Activated T-cell treated with anti-CD3 and anti-CD28 coated beads, Interleukin-2, amount 50 U/mL, for 72 hours (primary cell): ENCODE results near the gene RNF44. TPM values are rescaled to one million over a fixed set of nuclear protein-coding genes. Genes with fewer than 3 reads are reported as not detected.
A peak's percentile ranks its signal among the peaks of the same experiment; 100 is the strongest.

Experiments
- ATAC-seq, 2 donors: fragments of 150-1000 bp; cut with Tn5 transposase; replicated peaks in 1 of 2; 2 replicates each; pipeline ENCODE4 v1.10.0; 2021; ENCODE audit warnings: moderate library complexity in 2 of 2, mild to moderate bottlenecking in 1 of 2
- DNase-seq, 2 donors: peaks; one replicate each; pipeline ENCODE4 v3.0.0; 2021 to 2022; ENCODE audit warnings: mixed read lengths in 1 of 2
- H3K27ac Mint-ChIP-seq: one replicate; pipeline ENCODE4 v1.8.0; 2022; ENCODE audit warnings: mild to moderate bottlenecking, moderate library complexity, mixed read lengths
- H3K27me3 Mint-ChIP-seq: one replicate; pipeline ENCODE4 v1.8.0; 2022; ENCODE audit warnings: low read depth, mixed read lengths
- H3K36me3 Mint-ChIP-seq, 2 donors: one replicate each; pipeline ENCODE4 v1.8.0; 2022; ENCODE audit warnings: mixed read lengths in 2 of 2, mild to moderate bottlenecking in 1 of 2; ENCODE audit not compliant: insufficient read depth in 2 of 2
- H3K4me1 Mint-ChIP-seq: one replicate; pipeline ENCODE4 v1.8.0; 2022; ENCODE audit warnings: low read depth, mixed read lengths
- H3K4me3 Mint-ChIP-seq, 2 donors: one replicate each; pipeline ENCODE4 v1.8.0; 2022; ENCODE audit warnings: mild to moderate bottlenecking in 2 of 2, mixed read lengths in 2 of 2, moderate library complexity in 2 of 2
- H3K9me3 Mint-ChIP-seq, 2 donors: one replicate each; pipeline ENCODE4 v1.8.0; 2022; ENCODE audit warnings: mixed read lengths in 2 of 2
- total RNA-seq, 2 donors: library from RNA; stranded (reverse); gene quantifications; one replicate each; pipeline ENCODE4 v1.2.3, GENCODE V29; 2022

RNF44 gene
- total RNA-seq, 2 donors from 2014 or later = 93.0 to 93.6 TPM

DNA sequence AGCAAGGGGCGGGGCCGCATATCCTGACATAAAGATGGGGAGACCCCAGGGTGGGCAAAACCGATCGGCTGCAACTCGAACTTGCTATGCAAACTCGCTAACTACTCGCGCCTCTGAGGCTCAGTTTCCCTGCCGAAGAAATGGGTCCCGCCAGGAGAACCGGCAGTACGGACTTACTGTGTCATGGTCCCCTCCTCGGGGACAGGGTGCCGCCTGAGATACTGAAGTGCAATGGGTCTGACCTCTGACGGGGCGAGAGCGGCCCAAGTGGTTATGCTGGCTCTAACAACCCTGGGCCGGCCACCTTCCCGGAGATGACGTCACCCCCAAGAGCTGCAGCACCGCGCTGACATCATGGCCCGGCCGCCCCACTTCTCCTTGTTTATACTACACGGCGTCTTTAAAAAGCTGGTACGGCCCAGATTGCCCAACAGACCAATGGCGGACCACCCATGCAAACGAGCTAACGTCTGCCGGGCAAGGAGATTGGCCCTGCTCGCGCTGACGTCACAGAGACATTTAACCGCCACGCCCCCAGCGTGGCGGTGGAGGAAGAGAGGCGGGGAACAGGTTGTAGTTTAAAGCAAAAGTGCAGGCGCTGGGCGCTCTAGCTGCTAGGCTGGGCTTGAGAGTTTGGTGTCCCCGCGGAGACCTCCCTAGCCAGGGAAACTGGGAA is 490 bp upstream of the RNF44 start:
- Mint-ChIP-seq H3K36me3 (peaks cover 5 to 6% of the 10 kb centered on the region in 2 donors), H3K4me3 (peak overlapping the region; percentile 81 to 99), H3K4me1 (peaks cover 80% of the 10 kb centered on the region), H3K9me3 (no peaks in the 10 kb centered on the region), H3K27me3 (no peaks in the 10 kb centered on the region), H3K27ac (peak overlapping the region; percentile 94)
- ATAC-seq (peak; percentile 77 to 78), DNase-seq (peak; percentile 95 to 98)

GRCh38 chr5:176536132-176536901 is 885 bp downstream of the RNF44 start:
- ATAC-seq = peak; percentile 19 to 20
- Mint-ChIP-seq H3K4me1 (peaks cover 71% of the 10 kb centered on the region), H3K27me3 (no peaks in the 10 kb centered on the region), H3K9me3 (no peaks in the 10 kb centered on the region), H3K36me3 (peaks cover 5 to 6% of the 10 kb centered on the region in 2 donors), H3K4me3 (peak overlapping the region; percentile 81 to 99), H3K27ac (peak overlapping the region; percentile 93)
- DNase-seq = peak; percentile 82

DNA sequence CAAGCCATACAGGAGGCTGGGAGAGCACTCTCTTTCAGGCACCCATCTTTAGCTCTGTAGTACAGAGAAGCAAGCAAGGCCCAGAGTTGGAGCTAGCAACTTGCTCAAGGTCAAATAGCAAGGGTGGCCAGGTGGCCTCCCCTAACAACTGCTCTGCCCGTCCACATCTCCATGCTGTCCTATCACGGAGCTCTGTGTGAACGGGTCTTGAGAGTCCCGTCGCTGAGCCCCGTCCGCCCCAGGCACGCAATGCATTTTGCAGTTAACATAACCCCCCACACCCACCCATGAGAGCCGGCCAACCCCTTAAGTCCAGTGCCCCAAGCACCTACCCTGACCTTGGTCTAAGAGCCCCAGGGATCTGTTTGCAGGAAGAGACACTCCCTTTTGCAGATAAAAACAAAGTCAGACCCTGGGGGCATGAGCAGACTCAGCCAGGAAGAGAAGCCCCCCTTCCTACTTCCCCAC is 1.5 kb downstream of the RNF44 start:
- H3K27ac Mint-ChIP-seq = peak overlapping the region; percentile 93
- ATAC-seq (no peak), DNase-seq (no peak)
- no peaks in the 10 kb centered on the region for H3K9me3 Mint-ChIP-seq
- peaks cover 69% of the 10 kb centered on the region for H3K4me1 Mint-ChIP-seq
- H3K4me3 Mint-ChIP-seq = peak overlapping the region; percentile 81 to 99
- H3K27me3 Mint-ChIP-seq = no peaks in the 10 kb centered on the region
- peaks cover 6% of the 10 kb centered on the region in 2 donors for H3K36me3 Mint-ChIP-seq

DNA sequence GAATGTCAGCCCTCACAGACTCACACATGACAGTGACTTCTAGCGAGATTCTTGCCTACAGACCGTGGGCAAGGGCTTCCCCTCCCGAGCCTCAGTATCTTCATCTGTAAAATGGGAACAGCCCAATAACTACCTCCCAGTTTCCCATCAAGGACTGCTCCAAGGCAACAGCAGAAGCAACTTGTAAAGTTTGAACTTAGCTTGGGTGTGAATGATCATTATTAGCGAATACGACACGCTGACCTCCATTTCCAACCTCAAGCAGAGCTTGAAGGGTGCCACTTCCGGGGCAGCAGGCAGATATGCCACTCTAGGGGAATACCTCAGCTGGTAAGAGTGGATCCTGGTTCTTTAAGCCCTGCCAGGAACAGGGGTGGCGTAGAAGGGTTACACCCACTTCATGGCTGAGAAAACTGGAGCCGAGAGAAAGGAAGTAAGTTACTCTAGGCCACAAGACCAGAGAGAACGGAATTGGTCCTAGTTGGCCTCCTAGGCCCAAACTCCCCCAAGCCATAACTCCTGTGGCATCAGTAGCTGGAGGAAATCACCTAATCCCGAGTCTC is 2.0 kb downstream of the RNF44 start:
- Mint-ChIP-seq H3K4me3 (peak overlapping the region; percentile 81 to 99), H3K27me3 (no peaks in the 10 kb centered on the region), H3K36me3 (peaks cover 6% of the 10 kb centered on the region in 2 donors), H3K9me3 (no peaks in the 10 kb centered on the region), H3K27ac (peak overlapping the region; percentile 93), H3K4me1 (peaks cover 64% of the 10 kb centered on the region)
- ATAC-seq (no peak), DNase-seq (peak; percentile 45 to 49)

- Mint-ChIP-seq H3K27me3 (no peaks in the 10 kb centered on the region), H3K9me3 (no peaks in the 10 kb centered on the region), H3K27ac (peak overlapping the region; percentile 93), H3K36me3 (peaks cover 6% of the 10 kb centered on the region in 2 donors), H3K4me1 (peaks cover 62% of the 10 kb centered on the region), H3K4me3 (peak overlapping the region; percentile 81 to 99)
- ATAC-seq = no peak
- DNase-seq = no peak
These were observed 2.6 kb downstream of the RNF44 start for GRCh38 chr5:176534640-176535039.

DNA sequence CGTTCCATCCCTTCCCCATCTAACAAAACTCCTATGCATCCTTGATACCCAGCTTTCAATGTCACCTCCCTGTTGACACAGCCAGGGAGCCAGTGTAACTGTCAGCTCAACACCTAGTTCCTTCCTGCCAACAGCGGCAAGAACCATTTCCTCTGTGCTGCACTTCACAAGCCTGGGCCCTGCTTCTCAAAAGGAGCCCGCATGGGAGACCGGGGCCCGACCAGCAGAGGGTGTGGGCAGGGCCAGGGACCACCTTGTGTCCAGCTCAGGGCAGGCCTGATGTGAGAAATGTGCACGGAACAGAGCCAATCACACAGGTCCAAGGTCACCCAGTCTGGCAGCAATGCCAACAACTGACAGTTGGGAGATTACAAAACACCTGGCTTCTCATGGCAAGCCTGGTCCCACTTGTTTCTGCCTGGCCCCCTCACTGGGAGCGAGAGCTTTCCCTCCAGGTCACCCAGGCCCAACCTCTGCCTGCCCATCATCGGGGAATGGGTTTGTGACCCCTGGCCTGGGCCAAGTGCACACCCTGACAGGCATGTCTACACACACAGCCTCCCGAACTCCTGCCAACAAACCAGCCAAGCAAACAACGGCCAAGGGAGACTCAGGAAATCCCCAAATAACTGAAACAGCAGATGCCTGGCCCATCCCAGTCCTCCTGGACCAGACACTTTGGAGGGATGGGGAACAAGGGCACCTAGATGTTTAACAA is 3.1 kb downstream of the RNF44 start:
- Mint-ChIP-seq H3K36me3 (peaks cover 6% of the 10 kb centered on the region in 2 donors), H3K27ac (peak overlapping the region; percentile 93), H3K9me3 (no peaks in the 10 kb centered on the region), H3K4me1 (peaks cover 59% of the 10 kb centered on the region), H3K27me3 (no peaks in the 10 kb centered on the region), H3K4me3 (peak overlapping the region; percentile 81 to 99)
- peak; percentile 48 to 58 for DNase-seq
- no peak for ATAC-seq

DNA sequence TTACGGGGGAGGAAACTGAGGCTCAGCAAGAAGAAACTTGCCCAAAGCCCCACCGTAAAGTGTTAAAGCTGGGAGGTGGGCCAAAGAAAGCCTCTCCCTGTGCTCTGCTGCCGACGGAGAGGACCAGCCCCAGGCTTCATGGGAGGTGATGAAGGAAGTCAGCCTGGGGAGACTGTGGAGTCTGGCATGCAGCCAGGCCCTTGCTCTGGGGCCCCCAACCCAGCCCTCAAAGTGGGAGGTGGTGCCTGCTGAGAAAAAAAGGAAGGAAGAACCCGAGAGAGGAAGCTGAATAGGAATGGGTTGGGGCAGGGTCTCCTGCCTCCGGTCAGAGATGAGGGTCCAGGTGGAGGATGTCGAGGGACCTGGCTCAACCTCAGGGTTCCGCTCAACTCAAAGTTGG is 3.8 kb downstream of the RNF44 start:
- DNase-seq (no peak), ATAC-seq (no peak)
- Mint-ChIP-seq H3K27ac (peak overlapping the region; percentile 92), H3K4me3 (peak overlapping the region; percentile 81 to 99), H3K36me3 (peaks cover 6% of the 10 kb centered on the region in 2 donors), H3K9me3 (no peaks in the 10 kb centered on the region), H3K27me3 (no peaks in the 10 kb centered on the region), H3K4me1 (peaks cover 52% of the 10 kb centered on the region)

GRCh38 chr5:176532795-176533194 is 4.4 kb downstream of the RNF44 start:
- Mint-ChIP-seq H3K4me3 (peak overlapping the region; percentile 81 to 99), H3K4me1 (peaks cover 46% of the 10 kb centered on the region), H3K36me3 (peaks cover 6% of the 10 kb centered on the region in 2 donors), H3K27me3 (no peaks in the 10 kb centered on the region), H3K27ac (no peak overlapping the region), H3K9me3 (no peaks in the 10 kb centered on the region)
- no peak for ATAC-seq
- no peak for DNase-seq

GRCh38 chr5:176531902-176532493 is 5.2 kb downstream of the RNF44 start:
- H3K4me3 Mint-ChIP-seq = peak overlapping the region; percentile 82 to 86
- DNase-seq (no peak), ATAC-seq (no peak)
- no peaks in the 10 kb centered on the region for H3K27me3 Mint-ChIP-seq
- H3K4me1 Mint-ChIP-seq = peaks cover 46% of the 10 kb centered on the region
- H3K27ac Mint-ChIP-seq = no peak overlapping the region
- H3K36me3 Mint-ChIP-seq = peaks cover 6% of the 10 kb centered on the region in 2 donors
- no peaks in the 10 kb centered on the region for H3K9me3 Mint-ChIP-seq

DNA sequence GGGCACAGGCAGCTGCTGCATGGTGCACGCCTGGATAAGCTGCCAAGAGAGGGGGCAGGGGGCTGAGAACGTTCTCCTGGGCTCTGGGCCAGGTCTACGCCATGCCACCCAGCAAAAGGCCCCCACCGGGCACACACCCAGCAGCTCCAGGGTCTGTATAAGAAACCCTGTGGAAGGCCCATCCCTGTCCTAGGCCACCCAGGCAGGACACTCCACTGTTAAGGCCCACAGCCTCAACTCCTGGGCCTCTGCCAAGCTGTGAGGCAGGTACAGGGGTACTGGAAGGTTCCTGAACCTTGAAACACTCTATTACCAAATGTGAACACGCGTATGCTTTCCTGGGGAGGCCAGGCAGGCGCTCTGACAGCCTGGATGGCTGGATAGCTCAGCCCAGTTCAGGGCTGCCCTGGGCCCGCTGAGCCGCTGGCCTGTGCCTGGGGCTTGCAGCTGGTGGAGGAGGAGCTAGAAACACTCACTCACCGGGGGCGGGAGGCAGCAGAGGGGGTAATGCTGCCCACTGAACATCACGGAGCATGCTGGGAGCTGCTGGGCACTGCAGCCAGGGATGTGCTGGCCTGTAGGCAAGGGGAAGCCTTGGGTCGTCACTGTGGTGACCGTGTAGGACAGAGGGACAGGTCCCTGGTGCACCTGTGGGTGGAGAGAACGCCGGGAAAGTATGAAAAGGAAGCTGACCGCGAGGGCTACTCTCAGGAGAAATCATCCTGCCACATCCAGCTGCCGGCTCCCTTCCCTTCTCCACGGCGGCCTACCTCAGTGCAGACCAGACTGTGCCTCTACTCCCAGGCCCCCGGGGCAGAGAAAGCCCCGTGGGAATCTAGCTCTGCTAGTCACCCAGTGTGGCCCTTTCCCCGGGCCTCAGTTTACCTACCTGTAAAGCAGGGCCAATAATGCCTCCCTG is 6.0 kb downstream of the RNF44 start:
- peak overlapping the region; percentile 64 for H3K27ac Mint-ChIP-seq
- H3K4me3 Mint-ChIP-seq = peak overlapping the region; percentile 82 to 86
- H3K9me3 Mint-ChIP-seq = no peaks in the 10 kb centered on the region
- H3K27me3 Mint-ChIP-seq = no peaks in the 10 kb centered on the region
- DNase-seq (no peak), ATAC-seq (peak; percentile 15 to 34)
- peaks cover 6% of the 10 kb centered on the region in 2 donors for H3K36me3 Mint-ChIP-seq
- H3K4me1 Mint-ChIP-seq = peaks cover 46% of the 10 kb centered on the region

DNA sequence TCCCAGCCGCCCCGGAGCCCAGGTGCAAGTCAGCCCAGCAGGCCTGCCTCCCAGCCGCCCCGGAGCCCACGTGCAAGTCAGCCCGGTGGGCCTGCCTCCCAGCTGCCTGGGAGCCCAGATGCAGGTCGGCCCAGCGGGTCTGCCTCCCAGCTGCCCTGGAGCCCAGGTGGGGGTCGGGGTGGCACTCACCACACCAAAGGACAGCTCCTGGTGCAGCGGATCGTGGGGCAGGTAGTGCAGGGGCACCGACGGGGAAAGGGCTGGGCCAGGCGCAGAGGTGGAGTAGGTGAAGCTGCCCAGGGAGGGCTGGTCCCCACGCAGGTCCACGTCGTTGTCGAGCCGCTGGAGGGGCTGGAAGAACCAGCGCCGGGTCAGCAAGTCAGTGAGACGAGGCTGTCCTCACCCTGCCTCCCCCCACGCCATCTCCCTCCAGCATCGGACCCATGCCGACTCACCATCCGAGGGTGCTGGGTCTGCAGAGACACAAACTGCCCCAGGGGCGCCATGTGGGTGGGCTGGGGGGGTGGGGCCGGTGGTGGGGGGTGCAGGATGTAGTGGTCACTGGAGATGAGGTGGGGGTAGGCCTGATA is 6.7 kb downstream of the RNF44 start:
- Mint-ChIP-seq H3K27me3 (no peaks in the 10 kb centered on the region), H3K27ac (no peak overlapping the region), H3K4me3 (peak overlapping the region; percentile 56 to 82), H3K9me3 (no peaks in the 10 kb centered on the region), H3K4me1 (peaks cover 42% of the 10 kb centered on the region), H3K36me3 (peaks cover 3 to 4% of the 10 kb centered on the region in 2 donors)
- ATAC-seq = no peak
- no peak for DNase-seq
